ENCODE data around the gene CNGB1.
"Not testable (repeated sequence)": the region's sequence is repeated elsewhere in the genome, so short reads cannot be mapped to it uniquely, and the experiment has no call there.

Gene CNGB1

DNA sequence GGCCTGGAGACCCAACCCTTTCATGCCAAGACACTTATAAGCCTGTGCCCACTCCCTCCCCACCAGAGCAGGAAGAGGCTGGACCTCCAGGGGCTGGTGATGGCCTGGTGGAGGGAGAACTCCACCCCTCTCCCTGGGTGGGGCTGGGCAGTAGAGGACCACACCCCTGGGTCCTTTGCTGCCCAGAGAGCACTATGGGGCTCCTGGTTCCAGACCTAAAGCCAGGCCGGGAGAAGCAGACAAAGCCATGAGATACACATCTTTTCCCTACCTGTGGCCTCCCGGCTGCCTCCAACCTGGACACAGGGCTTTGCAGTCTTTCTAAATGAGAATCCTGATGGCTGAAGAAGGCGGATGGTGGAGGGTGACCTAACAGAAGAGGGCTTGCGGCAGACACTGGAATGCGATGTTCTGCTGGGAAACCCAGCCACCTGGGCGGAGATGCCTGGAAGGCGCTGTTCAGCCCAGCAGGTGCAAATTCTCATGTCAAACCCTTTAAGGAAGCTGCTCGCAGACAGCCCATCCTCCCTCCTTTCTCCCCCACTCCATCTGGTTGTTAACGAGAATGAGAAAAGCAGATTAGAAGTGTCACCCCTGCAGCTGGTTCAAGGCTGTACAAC lies 124.7 kb downstream of the CNGB1 start:
- no peak for DNase-seq

DNA sequence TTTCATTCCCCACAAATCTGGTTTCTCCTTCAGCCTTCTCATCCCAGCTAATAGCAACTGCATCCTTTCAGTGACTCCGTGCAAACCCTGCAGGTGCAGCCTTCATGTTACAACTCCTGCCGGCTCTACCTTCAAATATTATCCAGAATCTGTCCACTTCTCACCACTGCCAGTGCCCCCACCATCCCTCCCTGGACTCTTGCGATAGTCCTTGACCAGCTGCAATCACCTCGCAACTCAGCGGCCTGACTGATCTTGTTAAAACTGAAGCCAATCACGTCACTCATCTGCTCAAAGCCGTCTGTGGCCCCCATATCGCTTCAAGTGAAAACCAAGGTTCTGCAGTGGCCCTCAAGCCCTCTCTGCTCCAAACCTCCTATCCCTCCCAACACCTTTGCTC lies 125.8 kb downstream of the CNGB1 start:
- DNase-seq = no peak

DNA sequence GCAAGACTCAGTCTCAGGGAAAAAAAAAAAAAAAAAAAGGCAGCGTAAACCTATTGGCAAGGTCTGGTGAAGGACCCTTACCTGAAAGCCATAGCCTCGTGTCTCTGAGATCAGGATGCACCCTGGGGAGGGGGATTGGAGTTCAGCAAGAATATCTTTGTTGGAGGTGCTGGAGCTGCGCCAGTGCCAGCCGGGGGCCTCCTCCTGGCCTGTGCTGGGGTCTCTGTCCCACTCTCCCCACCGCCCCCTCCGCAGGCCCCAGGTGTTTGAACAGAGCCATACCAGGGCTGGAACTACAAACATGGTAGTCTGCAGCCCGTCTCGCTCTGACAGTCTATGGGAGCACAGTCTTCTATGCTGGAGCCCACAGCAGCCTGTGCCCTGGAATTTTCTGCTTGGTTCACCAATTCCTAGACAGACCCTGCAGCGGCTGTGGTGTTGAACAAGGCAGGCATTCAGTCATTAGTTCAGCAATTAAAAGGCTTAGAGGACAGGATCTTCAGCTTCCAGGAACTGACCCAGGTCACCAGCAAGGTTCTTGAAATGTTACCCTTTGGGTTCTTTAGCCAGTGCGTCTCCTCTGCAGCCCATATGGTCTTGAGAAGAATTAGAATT lies 126.4 kb downstream of the CNGB1 start:
- no peak for DNase-seq

DNA sequence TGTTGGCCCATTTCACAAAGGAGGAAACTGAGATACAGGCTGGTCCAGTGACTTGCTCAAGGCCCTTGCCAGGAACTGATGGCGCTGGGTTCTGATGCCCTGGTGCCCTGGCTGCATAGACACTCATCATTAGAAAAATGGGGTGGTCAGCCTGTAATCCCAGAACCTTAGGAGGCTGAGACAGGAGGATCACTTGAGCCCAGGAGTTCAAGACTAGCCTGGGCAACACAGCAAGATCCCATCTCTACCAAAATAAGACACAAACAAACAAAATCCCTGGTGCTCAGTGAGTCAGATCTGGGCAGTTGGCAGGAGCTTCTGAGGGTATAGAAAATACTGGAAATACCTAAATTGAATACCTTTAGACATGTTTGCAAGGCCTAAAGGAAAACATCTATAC lies 127.5 kb downstream of the CNGB1 start:
- DNase-seq = no peak

DNA sequence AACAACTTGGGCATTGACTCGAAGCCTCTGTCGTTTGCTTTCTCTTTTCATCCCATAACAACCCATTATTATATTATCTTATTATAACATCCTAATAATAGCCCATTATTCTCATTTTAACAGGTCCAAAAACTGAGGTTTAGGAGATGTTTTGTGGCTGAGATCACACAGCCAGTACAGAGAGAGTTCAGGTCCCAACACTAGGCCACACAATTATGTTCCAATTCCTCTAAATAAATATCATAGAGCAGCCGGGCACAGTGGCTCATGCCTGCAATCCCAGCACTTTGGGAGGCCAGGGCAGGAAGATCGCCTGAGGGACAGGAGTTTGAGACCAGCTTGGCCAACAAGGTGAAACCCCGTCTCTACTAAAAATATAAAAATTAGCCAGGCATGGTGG lies 128.3 kb downstream of the CNGB1 start:
- DNase-seq = no peak

DNA sequence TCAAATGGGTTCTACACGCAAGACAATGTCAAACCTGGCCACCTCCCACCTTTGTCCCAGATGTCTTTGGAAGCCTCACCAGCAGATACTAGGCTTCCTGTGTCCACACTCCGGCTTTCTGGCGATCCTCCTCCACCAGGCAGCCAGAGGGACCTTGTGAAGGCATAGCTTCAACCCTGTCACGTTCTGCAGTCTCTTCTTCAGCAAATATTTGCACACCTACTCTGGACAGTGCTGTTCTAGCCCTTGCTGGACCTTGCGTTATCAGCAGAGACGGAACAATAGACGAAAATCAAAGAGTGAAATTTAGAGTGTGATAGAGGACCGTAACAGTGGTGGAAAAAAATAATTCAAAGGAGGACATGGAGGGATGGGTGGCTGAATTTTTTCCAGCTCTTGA lies 130.1 kb downstream of the CNGB1 start:
- DNase-seq = no peak

DNA sequence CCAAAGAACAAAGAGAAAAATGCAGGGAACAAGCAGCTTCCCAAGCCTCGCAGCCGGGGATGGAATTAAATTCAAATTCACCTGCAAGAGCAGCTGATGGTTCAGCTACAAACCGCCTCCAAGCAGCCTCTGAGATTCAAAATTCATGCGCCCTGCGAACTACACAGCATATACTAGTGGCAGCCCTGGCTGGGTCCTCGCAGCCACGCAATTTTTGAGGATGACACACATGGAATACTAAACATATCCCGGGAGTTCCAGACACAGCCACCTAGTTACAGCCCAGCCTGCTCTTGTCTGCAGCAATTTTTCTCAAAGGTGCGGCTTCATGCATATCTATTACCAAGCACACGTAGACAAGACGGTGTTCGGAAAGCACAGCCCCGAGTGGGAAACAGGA lies 132.8 kb downstream of the CNGB1 start:
- no peak for DNase-seq

DNA sequence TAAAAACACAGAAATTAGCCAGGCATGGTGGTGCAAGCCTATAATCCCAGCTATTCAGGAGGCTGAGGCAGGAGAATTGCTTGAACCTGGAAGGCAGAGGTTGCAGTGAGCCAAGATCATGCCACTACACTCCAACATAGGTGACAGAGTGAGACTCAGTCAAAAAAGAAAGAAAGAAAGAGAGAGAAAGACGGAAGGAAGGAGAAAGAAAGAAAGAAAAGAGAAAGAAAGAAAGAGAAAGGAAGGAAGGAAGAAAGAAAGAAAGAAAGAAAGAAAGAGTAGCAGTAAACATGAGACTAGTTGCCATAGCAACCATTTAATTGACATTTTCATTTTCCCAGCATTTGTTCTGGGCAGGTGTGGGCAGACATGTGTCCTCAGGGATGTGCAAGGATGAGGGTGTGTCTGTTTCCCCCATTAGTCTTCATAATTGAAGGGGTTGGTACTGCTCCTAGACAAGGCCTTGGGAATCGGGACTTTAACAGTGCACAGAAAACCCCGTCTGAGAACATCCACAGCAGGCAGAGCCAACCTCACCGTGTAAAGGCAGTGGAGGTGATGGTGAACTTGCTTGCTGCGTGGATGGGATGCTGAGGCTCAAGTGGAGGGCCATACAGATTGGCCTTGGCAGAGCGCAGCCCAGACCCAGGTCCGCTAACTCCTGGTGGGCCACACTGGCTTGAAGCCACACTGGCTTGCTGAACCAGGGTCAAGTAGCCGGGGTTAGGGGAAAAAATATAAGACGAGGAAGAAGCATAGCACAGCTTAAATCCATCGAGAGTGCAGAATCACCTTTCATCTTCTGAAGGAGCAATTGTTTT lies 133.4 kb downstream of the CNGB1 start:
- DNase-seq = no peak

DNA sequence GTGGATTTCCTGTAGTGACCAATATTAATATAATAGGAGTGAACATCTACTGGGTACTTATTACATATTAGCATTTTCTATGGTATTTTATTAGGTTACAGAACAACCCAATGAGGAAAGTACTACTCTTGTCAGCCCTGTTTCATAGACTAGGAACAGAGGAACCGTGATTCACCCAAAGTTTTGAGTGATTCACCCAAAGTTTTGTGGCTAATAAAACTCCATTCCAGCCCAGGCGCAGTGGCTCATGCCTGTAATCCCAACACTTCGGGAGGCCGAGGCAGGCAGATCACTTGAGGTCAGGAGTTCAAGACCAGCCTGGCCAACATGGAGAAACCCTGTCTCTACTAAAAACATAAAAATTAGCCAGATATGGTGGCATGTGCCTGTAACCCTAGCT lies 135.5 kb downstream of the CNGB1 start:
- not testable (repeated sequence) for DNase-seq

DNA sequence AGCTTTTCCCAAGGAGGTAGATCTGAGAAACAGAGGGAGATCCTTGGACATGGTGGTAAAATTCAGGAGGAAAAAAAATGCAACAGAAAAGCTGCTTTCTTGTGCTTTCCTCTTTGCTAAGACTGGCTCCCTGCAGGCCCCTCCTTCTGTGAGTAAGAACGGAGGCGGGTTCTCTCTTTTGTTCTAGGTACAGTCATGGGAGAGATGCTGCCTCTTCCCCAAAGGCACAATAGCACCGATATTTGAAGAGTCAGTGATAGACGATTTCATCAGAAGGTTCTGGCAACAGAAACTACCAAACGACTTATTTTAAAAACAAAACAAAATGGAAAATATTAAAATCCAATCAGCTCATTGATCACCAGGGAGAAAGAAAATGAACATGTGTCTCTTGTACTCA lies 136.0 kb downstream of the CNGB1 start:
- DNase-seq = no peak

Data from activated T-cell treated with anti-CD3 and anti-CD28 coated beads for 4 hours (primary cell).